HPDE6-E6E7 (cell line): Measurements from ENCODE around the gene MRFAP1.
"Not testable (repeated sequence)": the region's sequence is repeated elsewhere in the genome, so short reads cannot be mapped to it uniquely, and the experiment has no call there.

ENCODE experiments used
- DNase-seq: peaks from one replicate; pipeline ENCODE4 v3.0.0; 2011; ENCODE audit warnings: missing footprints; ENCODE audit errors: extremely low spot score

Gene MRFAP1

DNA sequence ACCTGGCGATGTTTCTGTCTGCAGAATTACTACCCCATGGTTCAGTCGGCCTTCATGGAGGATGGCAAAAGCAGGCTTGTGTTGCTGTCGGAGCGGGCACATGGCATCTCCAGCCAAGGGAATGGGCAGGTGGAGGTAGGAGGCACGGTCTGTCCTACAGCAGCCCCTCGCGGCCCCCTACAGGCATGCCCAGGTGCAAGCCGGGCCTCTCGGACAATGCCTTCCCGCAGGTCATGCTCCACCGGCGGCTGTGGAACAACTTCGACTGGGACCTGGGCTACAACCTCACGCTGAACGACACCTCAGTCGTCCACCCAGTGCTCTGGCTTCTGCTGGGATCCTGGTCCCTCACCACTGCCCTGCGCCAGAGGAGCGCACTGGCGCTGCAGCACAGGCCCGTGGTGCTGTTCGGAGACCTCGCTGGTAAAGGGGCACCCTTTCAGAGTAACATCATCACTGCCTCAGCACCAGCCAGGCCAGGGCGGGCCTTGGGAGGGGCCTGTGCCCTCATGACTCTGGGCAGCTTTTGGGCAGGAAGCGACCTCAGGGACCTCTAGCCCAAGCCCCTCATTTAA, 29.5 kb upstream of the MRFAP1 start:
- no peak for DNase-seq

DNA sequence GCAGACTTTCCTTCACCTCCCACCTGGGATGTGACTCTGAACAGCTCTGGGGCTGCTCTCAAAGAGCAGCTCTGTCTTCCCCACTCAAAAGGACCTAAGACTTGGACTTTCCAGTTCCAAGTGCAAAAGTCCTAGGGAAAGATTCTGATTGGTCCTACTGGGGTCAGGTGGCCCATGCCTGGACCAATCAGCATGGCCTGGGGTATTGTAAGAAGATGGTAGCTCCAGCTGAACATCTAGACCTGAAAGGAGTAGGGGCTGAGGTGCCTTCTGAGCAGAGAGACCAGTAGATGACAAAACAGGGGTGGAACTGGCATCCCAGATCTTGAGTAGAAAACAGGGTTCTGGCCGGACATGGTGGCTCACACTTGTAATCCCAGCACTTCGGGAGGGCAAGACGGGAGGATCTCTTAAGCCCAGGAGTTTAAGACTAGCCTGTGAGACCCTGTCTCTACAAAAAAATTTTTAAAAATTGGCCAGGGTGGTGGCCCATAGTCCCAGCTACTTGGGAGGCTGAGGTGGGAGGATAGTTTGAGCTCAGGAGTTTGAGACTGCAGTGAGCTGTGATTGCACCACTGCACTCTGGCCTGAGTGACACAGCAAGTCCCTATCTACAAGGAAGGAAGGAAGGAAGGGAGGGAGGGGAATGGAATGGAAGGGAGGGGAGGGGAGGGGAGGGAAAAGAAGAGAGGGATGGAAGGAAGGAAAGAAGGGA, 27.4 kb upstream of the MRFAP1 start:
- no peak for DNase-seq

DNA sequence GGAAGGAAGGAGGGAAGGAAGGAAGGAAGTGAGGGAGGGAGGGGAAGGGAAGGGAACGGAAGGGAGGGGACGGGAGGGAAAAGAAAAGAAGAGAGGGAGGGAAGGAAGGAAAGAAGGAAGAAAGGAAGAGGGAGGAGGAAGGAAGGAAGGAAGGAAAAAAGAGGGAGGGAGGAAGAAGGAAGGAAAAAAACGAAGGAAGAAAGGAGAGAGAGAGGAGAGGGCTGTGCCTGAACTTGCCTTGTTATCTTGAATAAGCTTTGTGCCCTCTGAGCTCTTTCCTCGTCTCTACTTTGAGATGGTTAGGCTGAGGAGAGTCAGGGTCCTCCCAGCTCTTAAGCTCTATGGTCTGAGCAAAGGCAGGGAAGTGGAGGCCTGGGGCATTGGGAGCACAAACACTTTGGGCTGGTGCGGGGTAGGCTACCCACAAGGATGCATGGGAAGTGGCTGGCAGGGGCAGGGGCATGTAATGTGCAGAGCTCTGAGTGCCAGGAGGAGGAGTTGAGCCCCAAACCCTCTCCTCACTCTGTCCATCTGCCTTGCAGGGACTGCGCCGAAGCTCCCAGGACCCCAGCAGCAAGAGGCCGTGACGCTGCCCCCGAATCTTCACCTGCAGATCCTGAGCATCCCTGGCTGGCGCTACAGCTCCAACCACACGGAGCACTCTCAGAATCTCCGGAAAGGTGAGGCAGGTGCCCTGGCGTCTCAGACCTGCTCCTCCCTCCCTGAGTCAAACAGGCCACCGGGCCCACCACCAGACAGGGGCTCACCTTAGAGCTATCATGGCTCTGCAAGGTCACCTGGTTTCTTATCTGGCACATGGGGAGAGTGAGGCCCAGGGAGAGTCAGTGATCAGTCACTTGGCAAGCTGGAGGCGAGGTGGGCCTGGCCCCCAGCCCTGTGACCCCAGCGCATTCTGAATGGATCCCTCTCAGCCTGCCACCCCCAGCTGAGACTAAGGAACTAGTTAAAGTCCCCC, 26.5 kb upstream of the MRFAP1 start:
- DNase-seq = no peak

DNA sequence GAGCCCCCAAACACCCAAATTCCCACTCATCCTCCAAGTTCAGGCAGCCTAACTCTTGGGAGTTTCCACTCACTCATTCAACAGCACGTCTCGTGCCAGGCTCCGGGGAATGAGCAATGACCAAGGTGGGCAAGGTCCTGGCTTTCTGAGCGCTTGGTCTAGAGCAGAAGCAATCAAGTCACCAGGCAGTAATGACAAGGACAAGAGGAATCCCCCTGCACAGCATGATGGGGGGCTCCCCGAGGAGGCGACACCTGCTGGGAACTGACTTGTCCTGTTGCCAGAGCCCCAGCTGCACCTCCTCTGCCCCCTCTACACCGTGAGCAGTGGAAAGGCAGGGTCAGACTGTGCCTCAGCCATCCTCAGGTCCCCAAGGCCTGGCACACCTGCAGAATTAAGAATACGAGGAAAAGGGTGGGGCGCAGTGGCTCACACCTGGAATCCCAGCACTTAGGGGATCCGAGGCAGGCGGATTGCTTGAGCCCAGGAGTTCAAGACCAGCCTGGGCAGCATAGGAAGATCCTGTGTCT, 25.7 kb upstream of the MRFAP1 start:
- DNase-seq = no peak

DNA sequence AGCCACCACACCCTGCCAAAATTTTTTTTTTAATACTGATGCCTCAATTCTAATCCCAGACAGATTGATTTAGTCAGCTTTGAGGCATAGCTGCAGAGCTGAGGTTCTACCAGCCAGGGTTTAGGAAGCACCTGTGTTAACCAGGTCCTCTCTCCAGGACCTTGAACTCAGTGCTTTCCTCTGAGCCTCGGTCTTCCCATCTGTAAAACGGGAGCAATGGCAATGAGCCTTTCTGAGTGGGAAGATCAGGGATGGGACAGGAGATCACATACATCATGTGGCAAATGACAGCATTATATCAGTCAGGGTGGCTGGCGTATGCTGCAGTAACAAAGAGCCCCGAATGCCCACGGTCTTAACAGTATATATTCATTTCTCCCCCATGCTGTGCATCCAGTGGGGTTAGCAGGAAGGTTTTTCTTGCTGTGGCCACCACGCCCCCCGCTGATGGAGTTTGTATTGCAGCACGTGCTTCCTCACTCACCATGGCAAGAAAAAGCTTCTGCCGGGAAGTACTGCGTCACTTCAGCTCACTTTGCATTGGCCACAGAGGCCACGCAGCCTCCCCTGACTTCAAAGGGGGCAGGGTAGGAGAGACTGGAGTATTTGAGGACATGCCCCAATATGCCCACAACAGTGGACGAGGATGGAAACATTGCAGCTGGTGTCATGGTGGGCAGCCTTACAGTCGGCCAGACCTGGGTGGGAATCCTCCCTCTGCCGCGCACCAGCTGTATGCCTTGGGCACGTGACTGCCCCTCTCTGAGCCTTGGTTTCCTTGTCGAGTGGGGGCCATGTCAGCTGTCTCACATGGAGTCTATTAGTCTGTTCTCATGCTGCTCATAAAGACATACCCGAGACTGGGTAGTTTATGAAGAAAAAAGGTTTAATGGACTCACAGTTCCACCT, 24.1 kb upstream of the MRFAP1 start:
- no peak for DNase-seq

DNA sequence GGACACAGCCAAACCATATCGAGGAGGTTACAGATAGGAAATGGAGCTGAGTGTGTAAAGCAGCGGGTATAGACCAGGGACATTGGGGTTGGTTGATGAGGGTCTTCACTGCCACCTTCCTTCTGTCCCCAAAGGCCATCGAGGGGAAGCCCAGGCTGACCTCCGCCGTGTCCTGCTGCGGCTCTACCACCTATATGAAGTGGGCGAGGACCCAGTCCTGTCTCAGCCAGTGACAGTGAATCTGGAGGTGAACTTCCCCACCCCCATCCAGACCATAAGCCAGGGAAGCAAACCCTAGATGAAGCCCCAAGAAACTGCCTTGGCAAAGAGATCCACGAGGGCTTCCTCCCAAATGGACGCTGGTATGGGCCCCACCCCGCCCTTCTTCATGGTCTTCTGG, 23.2 kb upstream of the MRFAP1 start:
- DNase-seq = no peak

DNA sequence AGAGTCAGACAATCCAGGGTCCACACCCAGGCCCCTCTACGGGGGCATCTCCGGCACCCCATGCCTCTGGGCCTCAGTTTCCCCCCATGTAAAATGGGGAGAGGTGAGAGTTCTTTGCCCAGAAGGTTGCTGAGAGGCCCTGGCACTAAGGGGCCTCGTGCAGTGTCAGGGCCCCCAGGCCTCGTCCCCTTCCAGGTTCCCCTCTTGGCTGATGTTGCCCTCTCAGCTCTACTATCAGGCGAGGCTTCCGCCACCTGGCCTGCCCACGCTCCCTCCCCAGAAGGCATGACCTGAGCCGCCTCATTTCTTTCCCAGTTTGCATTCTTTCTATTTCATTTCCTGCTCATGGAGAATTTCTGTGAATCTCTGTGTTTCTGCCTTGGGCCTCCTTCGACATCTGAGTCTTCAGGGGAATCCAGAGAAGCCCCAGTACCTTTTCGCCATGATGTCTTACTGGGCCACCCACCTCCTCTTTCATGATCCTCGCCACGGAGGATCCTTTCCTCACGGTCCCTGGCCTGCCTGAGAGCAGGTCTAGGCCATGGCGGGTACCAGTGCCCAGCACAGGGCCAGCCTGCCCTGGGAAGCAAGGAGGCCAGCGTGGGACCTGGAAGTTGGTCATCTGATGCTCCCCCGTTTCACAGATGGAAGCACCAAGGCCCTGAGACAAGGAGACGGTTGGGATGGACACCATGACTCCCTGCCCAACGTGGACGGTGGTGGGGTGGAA, 21.9 kb upstream of the MRFAP1 start:
- DNase-seq = no peak

DNA sequence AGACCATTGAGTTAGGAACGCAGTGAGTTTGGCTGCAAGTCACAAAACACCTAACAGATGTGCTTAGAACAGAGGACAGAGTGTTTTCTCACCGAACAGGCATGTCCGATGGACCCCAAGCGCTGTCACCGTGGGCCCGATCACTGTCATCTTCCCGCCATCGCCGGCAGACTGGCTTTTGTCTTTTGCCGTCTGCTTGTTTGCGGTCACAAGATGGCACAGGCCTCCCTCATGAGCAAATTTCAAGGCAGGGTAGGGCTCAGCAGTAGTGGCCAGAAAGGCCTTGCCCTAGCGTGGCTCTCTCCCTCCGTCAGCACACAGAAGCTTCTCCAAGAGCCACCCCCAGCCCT, 21.4 kb upstream of the MRFAP1 start:
- no peak for DNase-seq

DNA sequence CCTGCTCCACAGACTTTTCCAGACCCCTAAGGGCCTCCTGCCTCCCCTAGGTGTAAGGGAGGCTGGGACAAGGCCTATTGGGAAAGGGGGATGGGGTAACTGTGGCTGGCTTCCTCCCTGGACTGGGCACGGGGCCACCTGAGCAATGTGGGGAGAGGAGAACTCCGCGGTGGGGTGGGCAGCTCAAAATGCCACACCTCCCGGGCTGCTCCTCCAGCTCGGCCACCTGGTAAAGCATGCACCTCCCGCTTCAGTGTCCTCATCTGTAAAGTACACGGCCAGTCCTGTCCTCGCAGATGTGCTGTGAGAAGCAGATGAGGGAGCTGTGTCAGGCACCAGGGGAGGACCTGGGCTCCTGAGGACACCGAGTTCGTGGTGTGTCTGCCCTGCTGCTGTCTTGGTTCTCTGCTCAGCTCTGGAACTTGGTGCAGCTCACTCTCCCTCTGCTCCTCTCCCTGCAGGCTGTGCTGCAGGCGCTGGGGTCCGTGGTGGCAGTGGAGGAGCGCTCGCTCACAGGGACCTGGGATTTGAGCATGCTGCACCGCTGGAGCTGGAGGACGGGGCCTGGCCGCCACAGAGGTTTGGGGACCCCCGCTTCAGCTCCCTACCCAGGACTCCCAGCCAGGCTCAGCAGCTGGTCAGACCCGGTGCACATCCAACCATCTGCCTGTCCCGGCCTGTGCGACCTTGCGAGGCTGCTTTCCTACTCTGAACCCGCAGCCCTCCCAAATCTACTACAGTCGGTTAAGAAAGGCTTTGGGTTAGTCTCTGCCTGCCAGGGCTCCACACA, 20.8 kb upstream of the MRFAP1 start:
- DNase-seq = no peak

DNA sequence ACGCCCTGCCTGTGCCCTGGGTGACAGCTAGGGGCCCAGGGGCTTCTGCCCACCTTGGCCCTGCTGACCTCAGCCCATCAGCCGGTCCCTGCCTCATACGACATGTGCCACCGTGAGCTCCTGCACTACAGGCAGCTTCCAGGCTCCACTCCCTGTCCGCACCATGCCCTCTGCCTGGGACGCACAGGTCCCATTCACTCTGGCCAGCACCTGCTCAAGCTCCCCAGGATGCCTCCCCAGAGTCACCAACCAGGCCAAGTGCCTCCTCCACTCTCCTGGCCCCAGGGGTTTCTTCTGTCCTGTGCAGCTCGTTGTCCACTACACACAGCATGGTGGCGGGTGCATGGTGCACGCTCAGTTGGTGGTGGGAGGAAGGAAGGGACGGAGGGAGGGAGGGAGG, 20.2 kb upstream of the MRFAP1 start:
- DNase-seq = no peak

DNA sequence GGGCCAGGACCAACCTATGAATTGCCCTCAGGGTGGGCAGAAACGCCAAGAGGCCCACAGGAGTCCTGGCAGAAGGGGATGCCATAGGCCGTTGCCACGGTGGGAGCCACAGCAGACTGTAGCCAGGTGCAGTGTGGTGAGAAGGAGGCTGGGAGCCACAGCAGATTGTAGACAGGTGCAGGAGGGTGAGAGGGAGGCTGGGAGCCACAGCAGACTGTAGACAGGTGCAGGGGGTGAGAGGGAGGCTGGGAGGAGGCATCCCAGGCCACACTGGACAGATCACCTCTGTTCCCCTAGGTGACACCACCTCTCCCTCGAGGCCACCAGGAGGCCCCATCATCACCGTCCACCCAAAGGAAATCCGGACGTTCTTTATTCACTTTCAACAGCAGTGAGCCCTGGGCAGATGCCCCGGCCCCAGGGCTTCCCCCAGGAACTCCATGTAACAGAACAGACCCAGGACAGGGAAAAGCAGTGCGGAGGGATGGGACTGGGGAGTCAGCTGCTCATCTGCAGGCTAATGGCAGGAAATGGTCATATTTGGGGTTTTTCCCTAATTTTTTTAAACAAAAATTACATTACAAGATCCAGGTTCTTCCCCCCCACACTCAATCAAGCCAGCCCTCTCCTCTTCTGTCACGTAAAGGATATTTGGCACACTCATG, 19.5 kb upstream of the MRFAP1 start:
- DNase-seq = no peak

DNA sequence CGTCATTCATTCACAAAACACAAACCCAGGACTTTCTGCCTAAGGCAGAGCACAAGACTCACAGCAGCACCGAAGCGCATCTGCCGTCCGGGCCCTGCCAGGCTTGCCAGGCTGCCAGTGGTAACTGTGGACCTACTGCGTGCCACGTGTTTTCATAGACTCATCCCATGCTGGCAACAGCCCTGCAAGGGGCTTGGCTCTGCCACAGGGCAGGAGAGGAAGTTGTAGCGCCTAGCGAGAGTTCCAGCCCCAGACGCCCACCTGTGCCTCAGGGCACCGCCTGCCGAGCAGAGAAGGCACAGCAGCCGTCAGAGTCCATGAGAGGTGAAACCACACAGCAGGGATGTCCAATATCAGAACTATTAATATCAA, 18.9 kb upstream of the MRFAP1 start:
- no peak for DNase-seq

DNA sequence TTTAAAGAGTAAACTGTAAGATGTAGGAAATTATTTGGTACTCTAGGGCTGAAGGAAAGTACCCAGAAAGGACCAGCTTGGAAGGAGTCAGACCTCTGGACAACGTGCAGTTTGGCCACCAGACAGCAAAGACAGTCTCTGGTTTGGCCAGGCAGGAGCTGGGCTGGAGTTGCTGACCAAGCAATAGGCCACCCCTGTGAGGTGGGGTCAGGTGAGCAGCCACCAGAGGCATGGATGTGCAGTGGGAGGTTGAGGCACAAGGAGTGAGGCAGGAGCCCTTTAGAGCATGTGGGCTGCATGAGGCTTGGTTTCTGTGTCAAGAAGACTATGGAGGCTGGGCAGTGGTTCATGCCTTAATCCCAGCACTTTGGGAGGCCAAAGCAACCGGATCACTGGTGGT, 17.7 kb upstream of the MRFAP1 start:
- no peak for DNase-seq

DNA sequence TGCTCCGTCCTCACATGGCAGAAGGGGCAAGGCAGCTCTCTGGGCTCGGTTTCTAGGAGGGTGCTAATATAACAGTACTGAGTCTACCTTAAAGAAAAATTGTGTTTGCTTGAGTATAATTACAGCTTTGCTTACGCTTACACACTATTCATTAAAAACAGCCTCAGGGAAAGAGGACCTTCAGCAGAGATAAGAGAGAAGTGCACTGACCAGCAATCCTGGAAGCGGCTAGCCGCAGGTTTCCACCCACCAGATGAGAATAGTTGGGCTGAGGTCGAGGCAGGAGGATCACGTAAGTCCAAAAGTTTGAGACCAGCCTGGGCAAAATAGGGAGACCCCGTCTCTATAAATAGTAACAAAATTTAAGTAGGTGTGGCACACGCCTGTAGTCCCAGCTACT, 15.2 kb upstream of the MRFAP1 start:
- no peak for DNase-seq

DNA sequence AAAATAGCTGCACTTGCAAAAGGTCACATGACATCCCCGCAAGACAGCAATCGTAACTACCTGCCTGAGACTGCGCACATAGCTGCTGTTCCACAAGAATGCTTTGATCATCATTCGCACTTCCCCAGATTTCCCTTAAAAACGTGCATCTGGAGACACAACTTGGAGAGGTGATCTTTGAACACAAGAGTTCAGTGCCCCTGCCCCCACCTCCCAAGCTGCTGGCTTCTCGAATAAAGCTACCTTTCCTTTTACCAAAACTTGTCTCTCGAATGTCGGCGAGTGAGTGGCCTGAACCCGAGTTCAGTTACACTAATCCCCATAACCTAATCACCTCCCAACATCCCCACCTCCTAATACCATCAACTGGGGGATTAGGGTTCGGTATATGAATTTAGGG, 14.4 kb upstream of the MRFAP1 start:
- DNase-seq = no peak

DNA sequence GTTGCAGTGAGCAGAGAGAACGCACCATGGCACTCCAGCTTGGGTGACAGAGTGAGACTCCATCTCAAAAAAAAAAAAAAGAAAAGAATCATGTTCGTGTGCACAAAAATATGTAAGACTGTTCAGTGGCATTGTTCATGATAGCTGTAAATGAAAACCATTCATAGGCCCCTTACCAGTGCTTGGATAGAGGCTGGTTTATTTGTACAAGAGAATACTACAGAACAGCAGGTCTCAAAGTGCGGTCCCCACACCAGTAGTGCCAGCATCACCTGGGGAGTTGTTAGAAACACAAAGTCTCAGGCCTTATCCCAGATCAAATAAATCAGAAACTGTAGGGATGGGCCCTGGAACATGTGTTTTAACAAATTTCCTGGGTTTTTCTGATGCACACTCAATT, 12.7 kb upstream of the MRFAP1 start:
- DNase-seq = no peak

DNA sequence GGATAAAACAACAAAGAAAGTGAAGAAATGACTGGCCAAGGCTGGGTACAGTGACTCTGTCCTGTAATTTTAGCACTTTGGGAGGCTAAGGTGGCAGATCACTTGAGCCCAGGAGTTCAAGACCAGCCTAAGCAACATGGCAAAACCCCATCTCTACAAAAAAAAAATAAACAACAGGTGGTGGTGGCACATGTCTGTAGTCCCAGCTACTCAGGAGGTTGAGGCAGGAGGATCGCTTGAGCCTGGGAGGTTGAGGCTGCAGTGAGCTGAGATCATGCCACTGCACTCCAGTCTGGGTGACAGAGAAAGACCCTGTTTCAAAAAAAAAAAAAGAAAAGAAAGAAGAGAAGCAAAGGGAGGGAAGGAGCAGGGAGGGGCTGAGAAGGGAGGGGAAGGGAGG, 12.0 kb upstream of the MRFAP1 start:
- DNase-seq = not testable (repeated sequence)

DNA sequence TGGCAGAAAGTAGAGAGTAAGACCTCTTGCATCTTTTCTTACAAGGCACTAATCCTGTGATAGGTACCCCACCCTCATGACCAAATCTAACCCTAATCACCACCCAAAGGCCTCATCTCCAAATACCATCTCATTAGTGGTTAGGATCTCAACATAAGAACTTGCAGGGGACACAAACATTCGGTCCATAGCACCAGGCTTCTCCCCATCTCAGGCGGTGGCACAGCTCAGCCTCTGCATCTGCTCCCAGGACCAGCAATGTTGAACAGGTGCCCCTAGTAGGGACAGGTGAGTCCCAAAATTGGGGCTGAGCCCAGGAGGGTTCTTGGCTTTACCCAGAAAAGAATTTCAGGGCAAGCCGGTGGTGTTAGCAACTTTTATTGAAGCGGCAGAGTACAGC, 8.4 kb upstream of the MRFAP1 start:
- DNase-seq = no peak

DNA sequence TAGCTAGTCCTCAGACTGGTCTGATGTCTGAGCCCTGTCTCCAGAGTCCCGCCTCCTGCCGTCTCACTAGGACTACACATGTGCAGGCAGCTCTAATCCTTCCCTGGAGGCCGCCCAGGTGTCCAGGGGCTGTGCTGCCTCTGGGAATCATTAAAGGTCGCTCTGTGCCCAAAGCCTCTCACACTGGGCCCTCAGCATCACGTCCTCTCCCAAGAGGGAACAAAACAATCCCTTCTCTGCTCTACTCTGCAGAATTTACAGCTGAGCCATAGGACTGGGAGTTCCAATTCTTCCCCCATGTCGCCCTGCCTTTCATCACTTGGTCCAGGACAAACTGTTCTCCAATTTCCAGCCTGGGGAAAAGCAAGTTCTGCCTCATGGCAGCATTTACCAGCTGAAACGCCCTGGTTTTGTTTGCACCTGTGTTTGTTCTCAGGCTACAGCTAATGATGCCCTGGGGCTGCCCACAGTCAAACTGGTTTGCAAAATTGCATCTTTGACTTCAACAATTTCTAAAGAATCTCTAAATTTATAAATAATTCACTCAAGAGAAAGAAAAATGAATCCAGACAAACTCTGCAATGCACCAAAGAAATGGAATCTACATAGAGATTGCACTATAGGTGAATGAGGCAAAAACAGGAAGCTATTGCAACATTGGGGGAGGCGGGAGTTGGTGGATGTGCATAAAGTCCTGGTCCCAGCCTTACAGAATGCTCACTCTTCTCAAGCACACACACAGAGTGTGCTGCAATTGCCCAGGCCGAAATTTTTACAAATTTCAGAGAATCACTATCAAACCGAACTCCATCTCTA, 7.2 kb upstream of the MRFAP1 start:
- no peak for DNase-seq
